GM10266 (cell line): ENCODE measurements around the gene EVA1B.

Source experiments
- DNase-seq: peaks from one replicate; pipeline ENCODE4 v3.0.0; 2012; ENCODE audit errors: extremely low spot score
- CTCF ChIP-seq: IDR thresholded peaks from 2 replicates; pipeline ENCODE4 v1.5.1; 2012; ENCODE audit warnings: mild to moderate bottlenecking, low read depth; ENCODE audit not compliant: control insufficient read depth, insufficient read depth; ENCODE audit errors: missing control alignments

Gene EVA1B

GRCh38 chr1:36365381-36365780, 41.9 kb upstream of the EVA1B start:
- no peak for DNase-seq
- no peak for TF ChIP-seq CTCF

- no peak for TF ChIP-seq CTCF
- no peak for DNase-seq
Measured at GRCh38 chr1:36359911-36360550, 36.6 kb upstream of the EVA1B start.

GRCh38 chr1:36359383-36359782, 35.9 kb upstream of the EVA1B start:
- no peak for TF ChIP-seq CTCF
- DNase-seq, result no peak

GRCh38 chr1:36358514-36359084, 35.2 kb upstream of the EVA1B start:
- no peak for TF ChIP-seq CTCF
- DNase-seq, result no peak

GRCh38 chr1:36355811-36356210, 32.4 kb upstream of the EVA1B start:
- no peak for TF ChIP-seq CTCF
- DNase-seq, result no peak

- DNase-seq, result no peak
- TF ChIP-seq CTCF, result no peak
Measured at GRCh38 chr1:36354486-36354885, 31.0 kb upstream of the EVA1B start.
